ENCODE data around the gene ROBO1.

GRCh38 chr3:78751266-78751665, 1016.5 kb downstream of the ROBO1 start:
- no peak for TF ChIP-seq TAF1 (conservative IDR thresholded peaks at IDR 0.05)
- TF ChIP-seq CTCF (IDR thresholded peaks at IDR 0.05; ENCODE audit: low read depth, low read length, missing input control) = no peak
- TF ChIP-seq MAX (IDR thresholded peaks at IDR 0.05) = no peak
- TF ChIP-seq EGR1 (IDR thresholded peaks at IDR 0.05; ENCODE audit: low read depth in 2 of 2) = no peak
- TF ChIP-seq GABPA (IDR thresholded peaks at IDR 0.05 in 1 of 2, conservative IDR thresholded peaks at IDR 0.05 in 1 of 2) = no peak
- no peak for TF ChIP-seq JUND (IDR thresholded peaks at IDR 0.05)
- TF ChIP-seq RAD21 (IDR thresholded peaks at IDR 0.05) = no peak
- no peak for TF ChIP-seq FOXA1 (IDR thresholded peaks at IDR 0.05)
- no peak for TF ChIP-seq SP1 (IDR thresholded peaks at IDR 0.05)
- TF ChIP-seq RXRA (IDR thresholded peaks at IDR 0.05) = no peak
- TF ChIP-seq REST (IDR thresholded peaks at IDR 0.05) = no peak
- TF ChIP-seq YY1 (IDR thresholded peaks at IDR 0.05) = no peak
- no peak for TF ChIP-seq ATF3 (IDR thresholded peaks at IDR 0.05)
